Measurements from ENCODE around the gene NCBP1. TPM values are rescaled to one million over a fixed set of nuclear protein-coding genes. Genes with fewer than 3 reads are reported as not detected.

Gene NCBP1
- total RNA-seq, 2 experiments from 2014 or later, result 50.7 to 53.5 TPM

DNA sequence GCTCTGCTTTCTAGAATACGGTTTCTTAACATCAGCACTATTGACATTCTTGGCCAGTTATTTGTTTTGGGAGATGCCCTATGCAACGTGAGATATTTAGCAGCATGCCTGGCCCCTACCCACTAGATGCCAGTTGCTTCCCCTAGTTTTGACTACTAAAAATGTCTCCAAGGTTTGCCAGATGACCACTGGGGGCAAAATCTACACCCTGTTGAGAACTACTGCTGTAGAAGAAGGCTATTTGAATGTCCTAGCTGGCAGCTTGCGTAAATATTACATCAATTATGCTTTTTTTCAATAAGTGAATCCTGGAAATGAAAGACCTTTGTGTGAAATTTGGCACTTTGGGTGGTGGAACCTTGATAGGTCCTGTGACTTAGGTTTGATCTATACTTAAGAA is 5.0 kb downstream of the NCBP1 start:
- TF ChIP-seq CTCF (IDR thresholded peaks at IDR 0.05), result no peak
- H3K4me3 ChIP-seq (ENCODE audit: low read length), result no peak overlapping the region
- intact Hi-C loops (cut with DNase I, micrococcal nuclease), result loop anchor here (10.0 kb wide), 2 partner anchors 266 to 1166 kb away; partner anchors contain the start of gene GALNT12 (in 1 of the 2)
- POLR2A ChIA-PET, result interaction anchor here (1.1 kb wide), 1 partner anchor 9 kb away, joined by 3 read pairs; no protein-coding TSS in a partner anchor
- DNase-seq (peak in 1 of 14 experiments; percentile 10), ATAC-seq (ENCODE audit: poor library complexity) (no peak)
- H3K36me3 ChIP-seq (ENCODE audit: insufficient read depth, low read length), result peaks cover 35% of the 10 kb centered on the region
- peaks cover 51% of the 10 kb centered on the region for H3K36me3 Mint-ChIP-seq (ENCODE audit: low read depth)
- no peak overlapping the region for H3K4me3 Mint-ChIP-seq
- no peak overlapping the region for H3K27ac ChIP-seq (ENCODE audit: low read depth in 1 of 2, low read length in 2 of 2)
- H3K4me1 ChIP-seq (ENCODE audit: insufficient read depth, low read length), result peaks cover 20% of the 10 kb centered on the region
- H3K27me3 ChIP-seq (ENCODE audit: control insufficient read depth in 1 of 2, insufficient read depth in 2 of 2, low read length in 2 of 2), result no peaks in the 10 kb centered on the region
- peaks cover 71% of the 10 kb centered on the region for H3K4me1 Mint-ChIP-seq (ENCODE audit: low read depth)
- CTCF ChIA-PET, result no interaction called here
- no peaks in the 10 kb centered on the region for H3K27me3 Mint-ChIP-seq
- no peaks in the 10 kb centered on the region for H3K9me3 Mint-ChIP-seq
- no peak overlapping the region for H3K27ac Mint-ChIP-seq
- H3K9me3 ChIP-seq (ENCODE audit: control insufficient read depth in 1 of 2, insufficient read depth in 1 of 2, low read length in 2 of 2), result no peaks in the 10 kb centered on the region

DNA sequence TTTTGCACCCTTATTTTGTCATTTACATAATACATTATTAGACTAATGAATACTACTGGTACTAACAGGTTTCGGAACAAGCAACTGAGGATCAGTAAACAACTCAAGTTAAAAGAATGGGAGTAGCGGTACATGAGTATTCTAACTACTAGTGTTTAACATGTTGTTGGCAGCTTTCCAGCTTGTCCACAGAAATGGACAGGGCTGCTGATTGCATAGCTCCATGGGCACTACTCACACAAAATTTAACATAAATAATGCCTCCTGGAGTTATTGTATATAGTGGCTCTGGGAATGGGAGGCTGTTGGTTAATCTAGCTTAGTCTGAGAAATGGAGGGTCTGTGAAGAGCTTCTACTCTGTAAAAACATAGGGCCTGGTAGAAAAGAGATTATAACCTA is 6.7 kb downstream of the NCBP1 start:
- ATAC-seq (ENCODE audit: poor library complexity) (no peak), DNase-seq (no peak)
- H3K4me1 Mint-ChIP-seq (ENCODE audit: low read depth), result peaks cover 61% of the 10 kb centered on the region
- no peak overlapping the region for H3K4me3 ChIP-seq (ENCODE audit: low read length)
- POLR2A ChIA-PET, result no interaction called here
- no peaks in the 10 kb centered on the region for H3K9me3 ChIP-seq (ENCODE audit: control insufficient read depth in 1 of 2, insufficient read depth in 1 of 2, low read length in 2 of 2)
- H3K9me3 Mint-ChIP-seq, result no peaks in the 10 kb centered on the region
- no peak overlapping the region for H3K4me3 Mint-ChIP-seq
- H3K36me3 Mint-ChIP-seq (ENCODE audit: low read depth), result peaks cover 55% of the 10 kb centered on the region
- peak overlapping the region; percentile 44 for H3K27ac Mint-ChIP-seq
- H3K36me3 ChIP-seq (ENCODE audit: insufficient read depth, low read length), result peaks cover 52% of the 10 kb centered on the region
- no peak for TF ChIP-seq CTCF (IDR thresholded peaks at IDR 0.05)
- CTCF ChIA-PET, result interaction anchor here (1.0 kb wide), 1 partner anchor 228 kb away, joined by 3 read pairs; the partner anchor contains the start of gene TDRD7
- H3K27me3 ChIP-seq (ENCODE audit: control insufficient read depth in 1 of 2, insufficient read depth in 2 of 2, low read length in 2 of 2), result no peaks in the 10 kb centered on the region
- no peak overlapping the region for H3K27ac ChIP-seq (ENCODE audit: low read depth in 1 of 2, low read length in 2 of 2)
- H3K27me3 Mint-ChIP-seq, result no peaks in the 10 kb centered on the region
- intact Hi-C loops (cut with DNase I, micrococcal nuclease), result loop anchor here in 1 of 2 experiments (5.0 kb wide), 1 partner anchor 42 kb away; no protein-coding TSS in a partner anchor
- H3K4me1 ChIP-seq (ENCODE audit: insufficient read depth, low read length), result peaks cover 10% of the 10 kb centered on the region

GRCh38 chr9:97645720-97646119 is 12.1 kb downstream of the NCBP1 start:
- DNase-seq (no peak), ATAC-seq (ENCODE audit: poor library complexity) (no peak)
- Mint-ChIP-seq H3K27ac (no peak overlapping the region), H3K4me1 (ENCODE audit: low read depth) (peaks cover 12% of the 10 kb centered on the region), H3K36me3 (ENCODE audit: low read depth) (peaks cover 93% of the 10 kb centered on the region), H3K4me3 (no peak overlapping the region), H3K27me3 (no peaks in the 10 kb centered on the region), H3K9me3 (no peaks in the 10 kb centered on the region)
- TF ChIP-seq CTCF (IDR thresholded peaks at IDR 0.05), result no peak
- H3K36me3 ChIP-seq (ENCODE audit: insufficient read depth, low read length), result peaks cover 94% of the 10 kb centered on the region
- ChIA-PET POLR2A (interaction anchor here (1.8 to 2.8 kb wide), 2 partner anchors 9 to 13 kb away, joined by 7 to 19 read pairs; partner anchors contain the start of genes NCBP1 and TSTD2), CTCF (no interaction called here)
- H3K9me3 ChIP-seq (ENCODE audit: control insufficient read depth in 1 of 2, insufficient read depth in 1 of 2, low read length in 2 of 2), result no peaks in the 10 kb centered on the region
- no peaks in the 10 kb centered on the region for H3K27me3 ChIP-seq (ENCODE audit: control insufficient read depth in 1 of 2, insufficient read depth in 2 of 2, low read length in 2 of 2)
- H3K4me3 ChIP-seq (ENCODE audit: low read length), result no peak overlapping the region
- H3K27ac ChIP-seq (ENCODE audit: low read depth in 1 of 2, low read length in 2 of 2), result no peak overlapping the region
- intact Hi-C loops (cut with DNase I, micrococcal nuclease), result no loop called here
- H3K4me1 ChIP-seq (ENCODE audit: insufficient read depth, low read length), result no peaks in the 10 kb centered on the region
